HepG2 (cell line): ENCODE measurements around the gene NME2.

ENCODE experiments used
- ASH2L ChIP-seq: fragments of 300-600, 200-600 bp; sonication (generic); IDR thresholded peaks from 2 replicates; pipeline ENCODE4 v1.7.0; 2017; ENCODE audit warnings: low read depth, mild to moderate bottlenecking, moderate library complexity, mixed read lengths, low read length; ENCODE audit not compliant: insufficient read length
- CHD4 ChIP-seq: fragments of 200-600 bp; sonication (generic); IDR thresholded peaks from 2 replicates; pipeline ENCODE4 v1.7.0; 2017; ENCODE audit warnings: mild to moderate bottlenecking, low read length, borderline replicate concordance
- CREB1 ChIP-seq, 2 experiments: fragments of 450-650 bp in 1 of 2; IDR thresholded peaks; 2 replicates each; pipeline ENCODE4 v1.6.1; 2016 to 2017; ENCODE audit warnings: control low read depth in 1 of 2, mild to moderate bottlenecking in 1 of 2, missing compliant biosample characterization in 1 of 2, missing genetic modification characterization in 1 of 2
- CTCF ChIP-seq: sonication (generic); formaldehyde crosslinking; IDR thresholded peaks from 2 replicates; pipeline ENCODE4 v1.5.0; 2020; ENCODE audit warnings: mild to moderate bottlenecking, missing genetic modification reagents, moderate library complexity
- EP300 ChIP-seq, 3 experiments: sonication (generic) in 1 of 3; formaldehyde crosslinking in 1 of 3; IDR thresholded peaks; 2 replicates each; pipeline versions ENCODE4 v1.5.1 to v1.6.1; 2011 to 2020; ENCODE audit warnings: low read depth in 2 of 3, low read length in 2 of 3, borderline replicate concordance in 1 of 3, improper control_type of control experiment in 1 of 3, mild to moderate bottlenecking in 1 of 3, missing genetic modification reagents in 1 of 3, moderate library complexity in 1 of 3
- EZH2 ChIP-seq: conservative IDR thresholded peaks from 2 replicates; pipeline ENCODE4 v1.6.1; 2012; ENCODE audit warnings: mild to moderate bottlenecking, low read depth, low read length, moderate library complexity
- FOXK1 ChIP-seq: sonication (generic); formaldehyde crosslinking; IDR thresholded peaks from 2 replicates; pipeline ENCODE4 v1.4.0; 2020; ENCODE audit warnings: low read depth, missing genetic modification reagents, borderline replicate concordance
- KLF15 ChIP-seq: sonication (generic); formaldehyde crosslinking; IDR thresholded peaks from 2 replicates; pipeline ENCODE4 v1.8.1; 2023; ENCODE audit warnings: borderline replicate concordance, mild to moderate bottlenecking, inconsistent platforms, missing genetic modification reagents, mixed read lengths
- POLR2A ChIP-seq, 2 experiments: IDR thresholded peaks; 2 replicates each; pipeline ENCODE4 v1.6.1; 2011; ENCODE audit warnings: low read depth in 2 of 2, low read length in 2 of 2, mild to moderate bottlenecking in 1 of 2, moderate library complexity in 1 of 2; ENCODE audit not compliant: insufficient read depth in 1 of 2
- RAD21 ChIP-seq: fragments of 450-650 bp; formaldehyde crosslinking; IDR thresholded peaks from 2 replicates; pipeline ENCODE4 v1.5.0; 2020; ENCODE audit warnings: mild to moderate bottlenecking
- SMAD1 ChIP-seq: sonication (generic); formaldehyde crosslinking; IDR thresholded peaks from 2 replicates; pipeline ENCODE4 v1.4.0; 2020; ENCODE audit warnings: missing genetic modification reagents, low read depth, mild to moderate bottlenecking, borderline replicate concordance
- SMAD3 ChIP-seq: sonication (generic); formaldehyde crosslinking; IDR thresholded peaks from 2 replicates; pipeline ENCODE4 v1.4.0; 2020; ENCODE audit warnings: missing genetic modification reagents
- SMARCC2 ChIP-seq: fragments of 450-650 bp; IDR thresholded peaks from 2 replicates; pipeline ENCODE4 v1.6.1; 2017; ENCODE audit warnings: antibody characterized with exemption, mild to moderate bottlenecking
- TF ChIP-seq, protein P1 (sequence below): IDR thresholded peaks from 2 replicates; pipeline ENCODE4 v1.6.1; 2012; ENCODE audit warnings: inconsistent platforms

- no peak for TF ChIP-seq ASH2L
- TF ChIP-seq CREB1 (IDR thresholded peaks at IDR 0.05), result no peak
- no peak for TF ChIP-seq CREB1 (CRISPR knock-in tag; IDR thresholded peaks at IDR 0.05)
- no peak for TF ChIP-seq RAD21 (CRISPR knock-in tag)
- TF ChIP-seq SMARCC2, result no peak
- no peak for TF ChIP-seq CTCF (CRISPR knock-in tag)
- TF ChIP-seq SMAD1, result no peak
- no peak for TF ChIP-seq KLF15 (CRISPR knock-in tag)
- TF ChIP-seq EP300 (IDR thresholded peaks at IDR 0.05; ENCODE audit: low read depth in 2 of 2, low read length in 2 of 2), result no peak
- no peak for TF ChIP-seq EP300 (CRISPR knock-in tag; IDR thresholded peaks at IDR 0.05; ENCODE audit: borderline replicate concordance)
- TF ChIP-seq CHD4, result no peak
- no peak for TF ChIP-seq FOXK1 (CRISPR knock-in tag)
- no peak for TF ChIP-seq POLR2A (IDR thresholded peaks at IDR 0.05; ENCODE audit: insufficient read depth in 1 of 2, low read depth in 2 of 2, low read length in 2 of 2)
- TF ChIP-seq EZH2, result no peak
- TF ChIP-seq, protein P1, sequence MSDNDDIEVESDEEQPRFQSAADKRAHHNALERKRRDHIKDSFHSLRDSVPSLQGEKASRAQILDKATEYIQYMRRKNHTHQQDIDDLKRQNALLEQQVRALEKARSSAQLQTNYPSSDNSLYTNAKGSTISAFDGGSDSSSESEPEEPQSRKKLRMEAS, result no peak
- no peak for TF ChIP-seq SMAD3 (CRISPR knock-in tag)
These were observed 34.1 kb downstream of the NME2 start for GRCh38 chr17:51200295-51200694.
